Measurements from ENCODE around the gene CLDN17. TPM values are rescaled to one million over a fixed set of nuclear protein-coding genes. Genes with fewer than 3 reads are reported as not detected.
A peak's percentile ranks its signal among the peaks of the same experiment; 100 is the strongest.

Gene CLDN17
- total RNA-seq, 2 donors from 2014 or later, result not detected

GRCh38 chr21:30200000-30200399 lies 33.4 kb upstream of the CLDN17 start:
- H3K36me3 ChIP-seq (ENCODE audit: control insufficient read depth, insufficient read depth, low read length), result no peaks in the 10 kb centered on the region
- Mint-ChIP-seq H3K9me3 (no peaks in the 10 kb centered on the region), H3K36me3 (ENCODE audit: low read depth) (no peaks in the 10 kb centered on the region), H3K4me3 (no peak overlapping the region), H3K27ac (no peak overlapping the region), H3K4me1 (no peaks in the 10 kb centered on the region), H3K27me3 (ENCODE audit: insufficient read depth) (no peaks in the 10 kb centered on the region)
- no peak for DNase-seq
- H3K9ac ChIP-seq (ENCODE audit: extremely low read depth, low read length, poor library complexity, severe bottlenecking), result no peak overlapping the region
- TF ChIP-seq CTCF (conservative IDR thresholded peaks at IDR 0.05), result no peak
- no peaks in the 10 kb centered on the region for H3K9me3 ChIP-seq (ENCODE audit: control insufficient read depth, low read length)
- H3K4me3 ChIP-seq (ENCODE audit: low read length), result no peak overlapping the region
- 91% methylated on average over 2 of the region's 2 CpGs; no CpG with 5 or more reads in 1 of the 2 experiments for WGBS, 2 experiments (ENCODE audit: insufficient coverage in 1 of 2, insufficient read length in 1 of 2)
- no peaks in the 10 kb centered on the region for H3K27me3 ChIP-seq (ENCODE audit: control insufficient read depth, insufficient read depth, low read length, poor library complexity, severe bottlenecking)
- no peaks in the 10 kb centered on the region for H3K4me1 ChIP-seq (ENCODE audit: control insufficient read depth, insufficient read depth, low read length)
- no peak overlapping the region for H3K27ac ChIP-seq (ENCODE audit: low read depth, low read length)

GRCh38 chr21:30194701-30195299 lies 28.2 kb upstream of the CLDN17 start:
- Mint-ChIP-seq H3K36me3 (ENCODE audit: low read depth) (no peaks in the 10 kb centered on the region), H3K9me3 (no peaks in the 10 kb centered on the region), H3K4me1 (no peaks in the 10 kb centered on the region), H3K4me3 (no peak overlapping the region), H3K27ac (no peak overlapping the region), H3K27me3 (ENCODE audit: insufficient read depth) (no peaks in the 10 kb centered on the region)
- no peaks in the 10 kb centered on the region for H3K36me3 ChIP-seq (ENCODE audit: control insufficient read depth, insufficient read depth, low read length)
- no peak overlapping the region for H3K4me3 ChIP-seq (ENCODE audit: low read length)
- no peaks in the 10 kb centered on the region for H3K27me3 ChIP-seq (ENCODE audit: control insufficient read depth, insufficient read depth, low read length, poor library complexity, severe bottlenecking)
- no peak overlapping the region for H3K27ac ChIP-seq (ENCODE audit: low read depth, low read length)
- H3K9ac ChIP-seq (ENCODE audit: extremely low read depth, low read length, poor library complexity, severe bottlenecking), result no peak overlapping the region
- peak; percentile 54 for DNase-seq
- WGBS, 2 experiments (ENCODE audit: insufficient coverage in 1 of 2, insufficient read length in 1 of 2), result 86% methylated on average over 1 of the region's 2 CpGs; no CpG with 5 or more reads in 1 of the 2 experiments
- H3K4me1 ChIP-seq (ENCODE audit: control insufficient read depth, insufficient read depth, low read length), result no peaks in the 10 kb centered on the region
- H3K9me3 ChIP-seq (ENCODE audit: control insufficient read depth, low read length), result no peaks in the 10 kb centered on the region
- peak; percentile 91 for TF ChIP-seq CTCF (conservative IDR thresholded peaks at IDR 0.05)

- no peaks in the 10 kb centered on the region for H3K27me3 ChIP-seq (ENCODE audit: control insufficient read depth, insufficient read depth, low read length, poor library complexity, severe bottlenecking)
- H3K9ac ChIP-seq (ENCODE audit: extremely low read depth, low read length, poor library complexity, severe bottlenecking), result no peak overlapping the region
- TF ChIP-seq CTCF (conservative IDR thresholded peaks at IDR 0.05), result no peak
- no peaks in the 10 kb centered on the region for H3K4me1 ChIP-seq (ENCODE audit: control insufficient read depth, insufficient read depth, low read length)
- WGBS, 2 experiments (ENCODE audit: insufficient coverage in 1 of 2, insufficient read length in 1 of 2), result 92 to 94% methylated on average over 2 of the region's 2 CpGs
- no peaks in the 10 kb centered on the region for H3K9me3 ChIP-seq (ENCODE audit: control insufficient read depth, low read length)
- Mint-ChIP-seq H3K27ac (no peak overlapping the region), H3K9me3 (no peaks in the 10 kb centered on the region), H3K27me3 (ENCODE audit: insufficient read depth) (no peaks in the 10 kb centered on the region), H3K36me3 (ENCODE audit: low read depth) (no peaks in the 10 kb centered on the region), H3K4me3 (no peak overlapping the region), H3K4me1 (no peaks in the 10 kb centered on the region)
- no peak overlapping the region for H3K4me3 ChIP-seq (ENCODE audit: low read length)
- DNase-seq, result no peak
- no peak overlapping the region for H3K27ac ChIP-seq (ENCODE audit: low read depth, low read length)
- H3K36me3 ChIP-seq (ENCODE audit: control insufficient read depth, insufficient read depth, low read length), result no peaks in the 10 kb centered on the region
Measured at GRCh38 chr21:30193201-30193600, 26.6 kb upstream of the CLDN17 start.

Data from endodermal cell (in vitro differentiated cells).